ENCODE results near the gene NFIA.

DNA sequence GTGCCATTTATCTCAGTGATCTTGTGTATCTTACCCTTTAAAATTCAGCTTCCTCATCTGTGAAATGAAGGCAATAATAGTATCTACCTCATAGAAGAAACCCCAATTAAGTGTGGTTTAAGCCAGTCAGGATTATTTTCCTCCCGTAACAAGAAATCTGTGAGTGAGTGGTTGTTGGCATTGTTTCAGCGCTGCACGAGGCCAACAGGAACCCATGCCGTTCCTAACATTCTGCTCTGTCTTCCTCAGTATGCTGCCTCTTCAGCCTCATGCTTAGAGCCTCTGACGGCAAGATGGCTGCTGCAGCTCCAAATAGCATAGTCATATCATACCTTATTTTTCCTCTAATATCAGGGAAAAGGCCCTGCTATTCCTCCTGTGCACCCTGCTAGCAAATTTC is 352.9 kb downstream of the NFIA start:
- TF ChIP-seq CTCF (IDR thresholded peaks at IDR 0.05): no peak
- TF ChIP-seq POLR2A (IDR thresholded peaks at IDR 0.05): no peak

All from esophagus squamous epithelium (tissue), 4 donors.